Smooth muscle cell (in vitro differentiated cells): ENCODE data around the gene LRMDA. TPM values are rescaled to one million over a fixed set of nuclear protein-coding genes. Genes with fewer than 3 reads are reported as not detected.

Experiments used
- DNase-seq: peaks from one replicate; lab custom pipeline; 2025; ENCODE audit not compliant: unreplicated experiment; lab: John Stamatoyannopoulos, UW
- H2AFZ ChIP-seq: fragments of 200-600 bp; sonication (generic); 2 replicates; pipeline ENCODE4 v1.6.0; 2016; ENCODE audit warnings: antibody characterized with exemption, low read depth, mild to moderate bottlenecking
- H3F3A ChIP-seq: fragments of 200-600 bp; sonication (generic); 2 replicates; pipeline ENCODE4 v1.6.0; 2017; ENCODE audit warnings: antibody characterized with exemption, low read depth
- H3K27ac ChIP-seq: fragments of 200-600 bp; sonication (generic); 2 replicates; pipeline ENCODE4 v1.5.1; 2016; ENCODE audit warnings: low read depth, mild to moderate bottlenecking
- H3K27me3 ChIP-seq: fragments of 200-600 bp; sonication (generic); 2 replicates; pipeline ENCODE4 v1.6.1; 2016; ENCODE audit warnings: low read depth, mild to moderate bottlenecking
- H3K36me3 ChIP-seq: fragments of 200-600 bp; sonication (generic); 2 replicates; pipeline ENCODE4 v1.5.1; 2016; ENCODE audit warnings: low read depth
- H3K4me1 ChIP-seq: fragments of 200-600 bp; sonication (generic); 2 replicates; pipeline ENCODE4 v1.5.1; 2016; ENCODE audit warnings: low read depth
- H3K4me2 ChIP-seq: fragments of 200-600 bp; sonication (generic); 2 replicates; pipeline ENCODE4 v1.6.0; 2016; ENCODE audit warnings: mild to moderate bottlenecking
- H3K4me3 ChIP-seq: fragments of 200-600 bp; sonication (generic); 2 replicates; pipeline ENCODE4 v1.5.1; 2016; ENCODE audit warnings: mild to moderate bottlenecking
- H3K79me2 ChIP-seq: fragments of 200-600 bp; sonication (generic); 2 replicates; pipeline ENCODE4 v1.6.0; 2016; ENCODE audit warnings: low read depth, mild to moderate bottlenecking
- H3K9ac ChIP-seq: fragments of 200-600 bp; sonication (generic); 2 replicates; pipeline ENCODE4 v1.6.0; 2016; ENCODE audit warnings: low read depth
- H3K9me3 ChIP-seq: fragments of 200-600 bp; sonication (generic); replicated peaks from 2 replicates; pipeline ENCODE4 v1.5.1; 2016; ENCODE audit warnings: low read depth
- H4K20me1 ChIP-seq: fragments of 200-600 bp; sonication (generic); 2 replicates; pipeline ENCODE4 v1.6.0; 2016; ENCODE audit warnings: low read depth
- WGBS: methylation state at CpG from one replicate; pipeline ENCODE4 v1.1.7; 2016; ENCODE audit warnings: low lambda C conversion rate; 5-methylcytosine and 5-hydroxymethylcytosine counted together
- polyA plus RNA-seq: library from polyadenylated mRNA; unstranded; fragments of >200 nt; fragmentation: Nextera tagmentation; extraction: Ambion mirVana; gene quantifications from 2 replicates; pipeline ENCODE4 v1.2.1, GENCODE V29; 2016
- total RNA-seq: library from RNA; depleted of rRNA; stranded (reverse); fragments of >200 nt; gene quantifications from 2 replicates; pipeline ENCODE4 v1.2.3, GENCODE V29; 2014
- TF ChIP-seq, protein P1 (sequence below): fragments of 200-600 bp; sonication (generic); IDR thresholded peaks from 2 replicates; pipeline ENCODE4 v1.5.1; 2017; ENCODE audit warnings: borderline replicate concordance, mild to moderate bottlenecking, antibody characterized with exemption; ENCODE audit not compliant: insufficient read depth, poor library complexity, severe bottlenecking

LRMDA gene
- total and polyA plus RNA-seq, 2 experiments from 2014 or later = 1.5 to 1.6 TPM

DNA sequence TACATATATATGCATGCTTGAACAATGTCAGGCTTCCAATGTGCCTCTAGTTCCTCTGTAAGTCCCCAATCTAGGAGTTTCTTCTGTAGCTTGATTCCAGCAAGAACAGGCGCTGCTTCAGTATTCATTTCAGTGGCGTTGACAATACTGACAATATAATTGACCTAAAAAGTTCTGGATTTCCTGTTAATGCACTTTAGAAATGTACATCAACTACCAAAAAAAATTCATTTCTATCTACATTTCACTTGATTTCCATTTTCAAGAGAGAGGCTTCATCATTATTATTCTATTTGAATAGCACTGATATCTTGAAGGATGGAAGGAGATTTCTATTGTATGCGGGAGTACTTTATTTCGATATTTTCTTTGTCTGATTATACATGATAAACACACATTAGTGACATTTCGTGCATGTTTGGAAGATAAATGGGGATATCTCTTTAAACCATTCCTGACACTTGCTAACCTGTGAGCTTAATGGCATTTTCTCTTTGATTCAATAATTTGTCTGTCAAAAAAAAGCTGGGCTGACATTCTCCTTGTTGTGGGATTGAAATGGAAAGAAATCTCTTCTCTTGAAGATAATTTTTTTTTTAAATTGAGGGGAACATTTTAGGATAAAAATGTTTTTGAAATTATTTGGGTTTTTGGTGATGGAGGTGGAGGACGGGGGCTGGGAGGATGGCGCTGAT is 568.2 kb downstream of the LRMDA start:
- H3K27ac ChIP-seq = no peak overlapping the region
- 98% methylated on average over 7 of the region's 7 CpGs for WGBS

DNA sequence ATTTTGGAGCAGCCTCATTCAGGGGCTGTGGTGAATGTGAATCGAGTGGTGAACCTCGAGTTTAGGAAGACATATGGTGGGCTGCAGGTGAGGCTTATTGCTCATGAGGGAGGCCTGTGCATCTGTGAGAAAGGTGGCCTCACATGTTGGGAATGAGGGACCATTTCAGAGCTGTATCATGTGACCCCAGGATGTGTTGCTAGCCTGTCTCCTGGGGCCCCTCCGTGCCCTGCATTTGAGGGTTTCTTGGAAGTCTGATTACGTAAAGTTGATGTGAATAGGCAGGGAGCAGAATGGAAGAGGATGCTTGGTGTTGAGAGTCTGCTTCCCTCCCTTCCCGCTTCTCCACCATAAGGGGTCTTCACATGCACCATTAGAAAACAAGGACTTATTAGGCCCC is 569.1 kb downstream of the LRMDA start:
- TF ChIP-seq, protein P1, sequence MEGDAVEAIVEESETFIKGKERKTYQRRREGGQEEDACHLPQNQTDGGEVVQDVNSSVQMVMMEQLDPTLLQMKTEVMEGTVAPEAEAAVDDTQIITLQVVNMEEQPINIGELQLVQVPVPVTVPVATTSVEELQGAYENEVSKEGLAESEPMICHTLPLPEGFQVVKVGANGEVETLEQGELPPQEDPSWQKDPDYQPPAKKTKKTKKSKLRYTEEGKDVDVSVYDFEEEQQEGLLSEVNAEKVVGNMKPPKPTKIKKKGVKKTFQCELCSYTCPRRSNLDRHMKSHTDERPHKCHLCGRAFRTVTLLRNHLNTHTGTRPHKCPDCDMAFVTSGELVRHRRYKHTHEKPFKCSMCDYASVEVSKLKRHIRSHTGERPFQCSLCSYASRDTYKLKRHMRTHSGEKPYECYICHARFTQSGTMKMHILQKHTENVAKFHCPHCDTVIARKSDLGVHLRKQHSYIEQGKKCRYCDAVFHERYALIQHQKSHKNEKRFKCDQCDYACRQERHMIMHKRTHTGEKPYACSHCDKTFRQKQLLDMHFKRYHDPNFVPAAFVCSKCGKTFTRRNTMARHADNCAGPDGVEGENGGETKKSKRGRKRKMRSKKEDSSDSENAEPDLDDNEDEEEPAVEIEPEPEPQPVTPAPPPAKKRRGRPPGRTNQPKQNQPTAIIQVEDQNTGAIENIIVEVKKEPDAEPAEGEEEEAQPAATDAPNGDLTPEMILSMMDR = no peak
- Histone ChIP-seq H3K27me3 (no peaks in the 10 kb centered on the region), H3K9ac (no peak overlapping the region), H3K4me1 (no peaks in the 10 kb centered on the region), H3K79me2 (no peaks in the 10 kb centered on the region), H4K20me1 (no peaks in the 10 kb centered on the region), H3F3A (no peaks in the 10 kb centered on the region), H2AFZ (no peak overlapping the region), H3K27ac (no peak overlapping the region), H3K36me3 (no peaks in the 10 kb centered on the region), H3K4me3 (no peak overlapping the region), H3K9me3 (no peaks in the 10 kb centered on the region), H3K4me2 (no peak overlapping the region)
- no peak for DNase-seq
- 90% methylated on average over 5 of the region's 5 CpGs for WGBS

More for the DNA sequence above, 568.2 kb downstream of the LRMDA start:
- Histone ChIP-seq H3K9me3 (no peaks in the 10 kb centered on the region), H3K9ac (no peak overlapping the region), H3K79me2 (no peaks in the 10 kb centered on the region), H3K4me1 (no peaks in the 10 kb centered on the region), H3K36me3 (no peaks in the 10 kb centered on the region), H3F3A (no peaks in the 10 kb centered on the region), H2AFZ (no peak overlapping the region), H3K4me3 (no peak overlapping the region), H3K4me2 (no peak overlapping the region), H4K20me1 (no peaks in the 10 kb centered on the region), H3K27me3 (no peaks in the 10 kb centered on the region)
- TF ChIP-seq, protein P1 = no peak
- no peak for DNase-seq

DNA sequence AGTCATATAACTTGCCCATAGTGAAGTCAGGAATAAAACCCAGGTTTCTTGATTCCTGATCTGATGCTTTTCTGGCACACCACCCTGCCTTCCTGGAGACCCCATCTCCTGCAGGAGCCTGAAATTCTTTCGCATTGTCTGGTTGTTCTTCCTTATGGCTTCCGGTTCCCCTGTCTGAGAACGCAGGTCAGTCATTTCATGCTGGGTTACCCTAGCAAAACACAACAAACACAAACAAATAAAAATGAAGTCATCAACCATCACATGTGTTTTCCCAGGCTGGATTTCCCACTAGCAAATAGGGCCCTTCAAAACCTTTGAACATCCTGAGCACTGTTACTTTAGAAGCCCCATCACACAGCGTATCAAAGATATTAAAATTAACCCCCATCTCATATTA is 569.6 kb downstream of the LRMDA start:
- Histone ChIP-seq H3K9me3 (no peaks in the 10 kb centered on the region), H3K4me2 (no peak overlapping the region), H4K20me1 (no peaks in the 10 kb centered on the region), H2AFZ (no peak overlapping the region), H3K9ac (no peak overlapping the region), H3F3A (no peaks in the 10 kb centered on the region), H3K4me1 (no peaks in the 10 kb centered on the region), H3K27ac (no peak overlapping the region), H3K4me3 (no peak overlapping the region), H3K27me3 (no peaks in the 10 kb centered on the region), H3K36me3 (no peaks in the 10 kb centered on the region), H3K79me2 (no peaks in the 10 kb centered on the region)
- 91% methylated on average over 4 of the region's 4 CpGs for WGBS
- TF ChIP-seq, protein P1 = no peak
- DNase-seq = no peak

DNA sequence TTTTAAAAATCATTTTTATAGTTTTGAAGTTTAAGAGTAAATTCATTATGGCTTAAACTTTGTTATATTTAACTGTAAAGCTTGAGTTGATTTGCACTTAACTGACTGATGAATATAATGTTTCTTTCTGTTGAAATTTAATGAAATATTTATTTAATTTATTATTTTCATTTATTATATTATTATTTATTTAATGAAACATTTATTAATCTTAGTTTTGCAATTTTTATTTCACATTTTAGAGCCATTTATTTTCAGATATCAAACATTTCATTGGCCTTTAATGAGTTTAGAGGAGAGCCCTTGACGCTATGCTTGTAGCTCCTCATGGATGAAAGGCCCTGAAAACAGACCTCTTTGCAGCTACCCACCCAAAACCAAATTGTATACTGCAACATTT is 570.0 kb downstream of the LRMDA start:
- Histone ChIP-seq H3K4me3 (no peak overlapping the region), H3K9me3 (no peaks in the 10 kb centered on the region), H2AFZ (no peak overlapping the region), H4K20me1 (no peaks in the 10 kb centered on the region), H3K4me1 (no peaks in the 10 kb centered on the region), H3F3A (no peaks in the 10 kb centered on the region), H3K27me3 (no peaks in the 10 kb centered on the region), H3K36me3 (no peaks in the 10 kb centered on the region), H3K4me2 (no peak overlapping the region), H3K9ac (no peak overlapping the region), H3K79me2 (no peaks in the 10 kb centered on the region), H3K27ac (no peak overlapping the region)
- 100% methylated on average over 1 of the region's 1 CpG for WGBS
- DNase-seq = no peak
- TF ChIP-seq, protein P1 = no peak
